H1 (cell line): ENCODE measurements around the gene PPA1. TPM values are rescaled to one million over a fixed set of nuclear protein-coding genes. Genes with fewer than 3 reads are reported as not detected.
A peak's percentile ranks its signal among the peaks of the same experiment; 100 is the strongest.

Experiments
- CTCF ChIA-PET: fragments of 300-600 bp; sonication (Branson Sonifier 250); formaldehyde crosslinking; loops from one replicate; lab custom pipeline; 2021; ENCODE audit not compliant: partially characterized antibody; lab: Charles Lee
- POLR2A ChIA-PET: fragments of 300-600 bp; sonication (Branson Sonifier 250); formaldehyde crosslinking; loops from one replicate; lab custom pipeline; 2021; ENCODE audit warnings: inconsistent platforms; ENCODE audit not compliant: partially characterized antibody; lab: Charles Lee
- DNase-seq, 2 experiments: peaks; one replicate each; pipeline versions ENCODE4 v3.0.0 to v3.0.0-alpha.2; 2010 to 2022; ENCODE audit warnings: low spot score in 2 of 2, low read depth in 1 of 2, mixed read lengths in 1 of 2
- FAIRE-seq: peaks from 2 replicates; lab custom pipeline; 2011; peaks lifted over from hg19 to GRCh38; lab: Jason Lieb, UNC
- H2AFZ ChIP-seq: 2 replicates; pipeline ENCODE4 v1.8.1; 2012; ENCODE audit warnings: low read length, inconsistent platforms
- H2AK5ac ChIP-seq: 2 replicates; pipeline ENCODE4 v1.6.1; 2013; ENCODE audit warnings: low read depth, low read length
- H2BK120ac ChIP-seq: replicated peaks from 2 replicates; pipeline ENCODE3; 2013; ENCODE audit warnings: low read depth, low read length, inconsistent platforms
- H2BK12ac ChIP-seq: 2 replicates; pipeline ENCODE4 v1.6.1; 2013; ENCODE audit warnings: low read depth, low read length
- H2BK15ac ChIP-seq: 2 replicates; pipeline ENCODE4 v1.6.1; 2013; ENCODE audit warnings: low read length
- H2BK20ac ChIP-seq: 2 replicates; pipeline ENCODE4 v1.6.1; 2013; ENCODE audit warnings: low read length
- H2BK5ac ChIP-seq: 2 replicates; pipeline ENCODE4 v1.6.1; 2013; ENCODE audit warnings: low read depth, low read length
- H3K14ac ChIP-seq: 2 replicates; pipeline ENCODE4 v1.6.1; 2013; ENCODE audit warnings: inconsistent platforms; ENCODE audit not compliant: insufficient read length
- H3K18ac ChIP-seq: 2 replicates; pipeline ENCODE4 v1.6.1; 2013; ENCODE audit warnings: low read length; ENCODE audit errors: extremely low read depth
- H3K23ac ChIP-seq: 2 replicates; pipeline ENCODE4 v1.6.1; 2013; ENCODE audit warnings: inconsistent platforms; ENCODE audit not compliant: insufficient read length
- H3K23me2 ChIP-seq: 2 replicates; pipeline ENCODE4 v1.6.1; 2013; ENCODE audit warnings: low read depth, low read length
- H3K27ac ChIP-seq: 2 replicates; pipeline ENCODE4 v1.6.1; 2011; ENCODE audit warnings: low read depth, low read length, inconsistent platforms
- H3K27me3 ChIP-seq, 4 experiments: replicated peaks in 1 of 4; 1 replicate in 1 of 4; 2 replicates in 3 of 4; pipeline versions ENCODE4 v1.6.1 to v1.8.1; 2011 to 2013; ENCODE audit warnings: low read length in 3 of 4, mild to moderate bottlenecking in 3 of 4, inconsistent platforms in 2 of 4, mixed read lengths in 2 of 4, moderate library complexity in 1 of 4; ENCODE audit not compliant: control insufficient read depth in 3 of 4, insufficient read depth in 3 of 4; ENCODE audit errors: extremely low read depth in 1 of 4
- H3K36me3 ChIP-seq, 4 experiments: 2 replicates each; pipeline versions ENCODE4 v1.6.1 to v1.8.1; 2011 to 2013; ENCODE audit warnings: mild to moderate bottlenecking in 4 of 4, low read length in 3 of 4, moderate library complexity in 2 of 4, control low read depth in 1 of 4, inconsistent platforms in 1 of 4; ENCODE audit not compliant: insufficient read depth in 4 of 4, control insufficient read depth in 2 of 4
- H3K4ac ChIP-seq: replicated peaks from 2 replicates; pipeline ENCODE3; 2013; ENCODE audit warnings: low read length, low read depth, mixed read lengths, inconsistent platforms; ENCODE audit not compliant: insufficient read length
- H3K4me1 ChIP-seq, 4 experiments: replicated peaks in 1 of 4; 1 replicate in 1 of 4; 2 replicates in 3 of 4; pipeline versions ENCODE4 v1.6.1 to v1.8.1; 2011 to 2013; ENCODE audit warnings: low read length in 3 of 4, inconsistent platforms in 2 of 4, mixed read lengths in 1 of 4; ENCODE audit not compliant: insufficient read depth in 4 of 4, control insufficient read depth in 3 of 4
- H3K4me2 ChIP-seq, 2 experiments: 2 replicates each; pipeline versions ENCODE4 v1.6.1 to v1.8.1; 2011 to 2013; ENCODE audit warnings: low read depth in 2 of 2, low read length in 2 of 2, control low read depth in 1 of 2, inconsistent platforms in 1 of 2, mild to moderate bottlenecking in 1 of 2; ENCODE audit not compliant: insufficient read depth in 1 of 2
- H3K4me3 ChIP-seq, 4 experiments: fragments of 200-600, 300-600 bp in 1 of 4; sonication (generic), shearing (Covaris generic), sonication (Bioruptor Twin) in 1 of 4; 2 replicates each; pipeline versions ENCODE4 v1.5.1 to v1.8.1; 2011 to 2016; ENCODE audit warnings: low read length in 4 of 4, low read depth in 3 of 4, control low read depth in 2 of 4, inconsistent platforms in 2 of 4, mild to moderate bottlenecking in 2 of 4, mixed read lengths in 1 of 4, moderate library complexity in 1 of 4; ENCODE audit not compliant: insufficient read depth in 2 of 4; ENCODE audit errors: extremely low read depth in 1 of 4
- H3K56ac ChIP-seq: replicated peaks from 2 replicates; pipeline ENCODE3; 2013; ENCODE audit warnings: low read depth, mild to moderate bottlenecking, mixed read lengths, low read length, inconsistent platforms; ENCODE audit not compliant: insufficient read length
- H3K79me1 ChIP-seq: 2 replicates; pipeline ENCODE4 v1.6.1; 2013; ENCODE audit warnings: low read depth, low read length, control low read depth
- H3K79me2 ChIP-seq, 2 experiments: 2 replicates each; pipeline versions ENCODE4 v1.6.1 to v1.8.1; 2012 to 2013; ENCODE audit warnings: low read length in 2 of 2, mild to moderate bottlenecking in 2 of 2, inconsistent platforms in 1 of 2; ENCODE audit not compliant: insufficient read depth in 2 of 2, control insufficient read depth in 1 of 2
- H3K9ac ChIP-seq, 4 experiments: replicated peaks in 1 of 4; 1 replicate in 1 of 4; 2 replicates in 3 of 4; pipeline versions ENCODE4 v1.6.1 to v1.8.1; 2011 to 2013; ENCODE audit warnings: low read depth in 3 of 4, low read length in 3 of 4, control low read depth in 2 of 4, mild to moderate bottlenecking in 2 of 4, moderate library complexity in 2 of 4, inconsistent platforms in 1 of 4; ENCODE audit errors: extremely low read depth in 1 of 4
- H3K9me3 ChIP-seq, 2 experiments: 2 replicates each; pipeline versions ENCODE4 v1.6.1 to v1.8.1; 2012 to 2013; ENCODE audit warnings: mild to moderate bottlenecking in 2 of 2, moderate library complexity in 2 of 2, control low read depth in 1 of 2, inconsistent platforms in 1 of 2, low read depth in 1 of 2, low read length in 1 of 2, mixed read lengths in 1 of 2; ENCODE audit not compliant: insufficient read depth in 2 of 2
- H4K20me1 ChIP-seq, 2 experiments: replicated peaks in 1 of 2; 2 replicates each; pipeline versions ENCODE3 to v1.8.1; 2011 to 2013; ENCODE audit warnings: inconsistent platforms in 2 of 2, low read length in 2 of 2, mild to moderate bottlenecking in 1 of 2; ENCODE audit not compliant: insufficient read depth in 2 of 2, control insufficient read depth in 1 of 2
- H4K5ac ChIP-seq: 2 replicates; pipeline ENCODE4 v1.6.1; 2013; ENCODE audit warnings: low read length, low read depth, mixed read lengths, inconsistent platforms; ENCODE audit not compliant: insufficient read length
- H4K8ac ChIP-seq: 2 replicates; pipeline ENCODE4 v1.8.0; 2013; ENCODE audit warnings: mild to moderate bottlenecking, moderate library complexity, low read length, inconsistent platforms; ENCODE audit not compliant: insufficient read depth; ENCODE audit errors: extremely low read depth
- H4K91ac ChIP-seq: replicated peaks from 2 replicates; pipeline ENCODE3; 2013; ENCODE audit warnings: low read length, mixed read lengths, inconsistent platforms; ENCODE audit not compliant: insufficient read length
- ASH2L ChIP-seq: fragments of 200-600, 300-600 bp; sonication (generic); IDR thresholded peaks from one replicate; pipeline ENCODE4 v1.7.1; 2017; ENCODE audit warnings: low read length
- BACH1 ChIP-seq: IDR thresholded peaks from 2 replicates; pipeline ENCODE4 v1.6.1; 2012; ENCODE audit warnings: low read length, improper control_type of control experiment
- CEBPB ChIP-seq: IDR thresholded peaks from 2 replicates; pipeline ENCODE4 v1.6.1; 2012; ENCODE audit warnings: low read depth, low read length
- EGR1 ChIP-seq: IDR thresholded peaks from 2 replicates; pipeline ENCODE4 v1.6.1; 2011; ENCODE audit warnings: low read depth, low read length, borderline replicate concordance
- EZH2 ChIP-seq: fragments of 200-600 bp; sonication (generic); IDR thresholded peaks from 2 replicates; pipeline ENCODE4 v1.7.1; 2012; ENCODE audit warnings: low read depth, mild to moderate bottlenecking, moderate library complexity, low read length, inconsistent platforms; ENCODE audit not compliant: severe bottlenecking
- KDM4A ChIP-seq: IDR thresholded peaks from one replicate; pipeline ENCODE4 v1.7.1; 2012; ENCODE audit warnings: low read depth, mild to moderate bottlenecking, moderate library complexity, low read length, inconsistent platforms; ENCODE audit not compliant: severe bottlenecking
- KDM5A ChIP-seq: fragments of 200-600 bp; IDR thresholded peaks from 2 replicates; pipeline ENCODE4 v1.7.1; 2012; ENCODE audit warnings: mild to moderate bottlenecking, low read length, inconsistent platforms, mixed read lengths
- NANOG ChIP-seq: IDR thresholded peaks from 2 replicates; pipeline ENCODE4 v1.6.1; 2011; ENCODE audit warnings: low read length, low read depth, mild to moderate bottlenecking, inconsistent platforms; ENCODE audit not compliant: insufficient read depth, poor library complexity, severe bottlenecking
- POLR2A ChIP-seq, 2 experiments: IDR thresholded peaks; 1 replicate in 1 of 2; 2 replicates in 1 of 2; pipeline ENCODE4 v1.6.1; 2011; ENCODE audit warnings: low read depth in 2 of 2, low read length in 2 of 2, mild to moderate bottlenecking in 2 of 2; ENCODE audit errors: control extremely low read depth in 1 of 2
- RAD21 ChIP-seq, 2 experiments: IDR thresholded peaks in 1 of 2; conservative IDR thresholded peaks in 1 of 2; 2 replicates each; pipeline ENCODE4 v1.6.1; 2011; ENCODE audit warnings: low read depth in 2 of 2, low read length in 2 of 2, improper control_type of control experiment in 1 of 2, inconsistent platforms in 1 of 2, mild to moderate bottlenecking in 1 of 2, moderate library complexity in 1 of 2
- SP1 ChIP-seq: IDR thresholded peaks from 2 replicates; pipeline ENCODE4 v1.6.1; 2011; ENCODE audit warnings: low read depth, low read length
- SP2 ChIP-seq: IDR thresholded peaks from 2 replicates; pipeline ENCODE4 v1.6.1; 2012; ENCODE audit warnings: mild to moderate bottlenecking, low read length, inconsistent platforms
- SRF ChIP-seq: IDR thresholded peaks from 2 replicates; pipeline ENCODE4 v1.6.1; 2011; ENCODE audit warnings: mild to moderate bottlenecking, low read depth, low read length, moderate library complexity
- TAF1 ChIP-seq: IDR thresholded peaks from 2 replicates; pipeline ENCODE4 v1.6.1; 2011; ENCODE audit warnings: mild to moderate bottlenecking, low read depth, low read length
- ZNF274 ChIP-seq: IDR thresholded peaks from 2 replicates; pipeline ENCODE4 v1.7.0; 2012; ENCODE audit warnings: low read length, borderline replicate concordance; ENCODE audit errors: extremely low read depth
- WGBS, 2 experiments: shearing (Covaris generic) in 1 of 2; methylation state at CpG; one replicate each; pipeline versions ENCODE4 v1.1.6 to v1.1.7; 2013 to 2015; ENCODE audit warnings: low lambda C conversion rate in 2 of 2, mixed read lengths in 2 of 2, inconsistent platforms in 1 of 2, low coverage in 1 of 2, missing lambda C conversion rate in 1 of 2; ENCODE audit not compliant: insufficient replicate concordance in 2 of 2, insufficient coverage in 1 of 2, insufficient read length in 1 of 2; ENCODE audit errors: extremely low coverage in 1 of 2, missing lambda C conversion rate in 1 of 2; 5-methylcytosine and 5-hydroxymethylcytosine counted together
- polyA plus RNA-seq, 7 experiments: library from polyadenylated mRNA; depleted of rRNA in 3 of 7; stranded (reverse) in 5 of 7; unstranded in 2 of 7; fragments of >200 nt in 5 of 7; fragments of 200-250 nt in 2 of 7; gene quantifications; 1 replicate in 5 of 7; 2 replicates in 1 of 7; 4 replicates in 1 of 7; pipeline versions ENCODE4 v1.2.1 to v1.2.3, GENCODE V29; 2011 to 2013; ENCODE audit warnings: missing spikeins in 2 of 7, mixed read lengths in 2 of 7
- total RNA-seq: library from RNA; stranded (reverse); fragmentation: NEBNext Ultra II Directional; extraction: Animal tissue kit (Norgen Biotek cat#: 25700); gene quantifications from 2 replicates; pipeline ENCODE4 v1.2.1, GENCODE V29; 2021

Gene PPA1
- total and polyA plus RNA-seq, 2 of the 8 experiments (the other 6 are each of a cell fraction or from before 2014, with no cell fraction given), result 77.0 to 191 TPM

DNA sequence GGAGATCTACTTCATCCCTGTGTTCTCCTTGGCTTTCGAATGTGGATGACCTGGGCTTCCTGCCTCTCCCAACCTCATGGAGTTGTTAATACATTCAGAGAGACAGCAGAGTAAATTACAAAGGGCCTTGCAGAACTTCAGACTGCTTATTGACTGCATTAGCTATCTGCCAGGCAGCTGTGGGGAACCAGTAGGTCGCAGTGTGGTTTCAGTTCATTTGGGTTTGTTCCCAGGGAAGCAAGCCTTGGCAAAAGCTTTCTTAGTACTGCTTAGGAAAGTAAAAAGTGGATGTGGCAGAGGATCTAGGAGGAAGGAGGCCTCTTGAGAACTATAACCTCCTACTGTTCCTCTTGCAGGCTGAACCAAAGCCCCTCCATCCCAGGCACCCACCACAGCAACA, 41.4 kb upstream of the PPA1 start:
- POLR2A ChIA-PET, result interaction anchor here (1.5 kb wide), 1 partner anchor 129 kb away, joined by 3 read pairs; no protein-coding TSS in a partner anchor
- FAIRE-seq, result no peak
- Histone ChIP-seq H3K79me2 (no peaks in the 10 kb centered on the region), H2BK15ac (0 out of 2 replicates have a peak overlapping the region, but pooled peaks have one; percentile 29), H4K91ac (no peak overlapping the region), H2BK12ac (no peak overlapping the region), H3K27me3 (no peaks in the 10 kb centered on the region), H4K8ac (no peak overlapping the region), H2BK20ac (no peak overlapping the region), H4K5ac (no peak overlapping the region), H3K27ac (no peak overlapping the region), H4K20me1 (no peaks in the 10 kb centered on the region), H3K4me3 (no peak overlapping the region), H3K9me3 (no peaks in the 10 kb centered on the region), H3K23ac (no peak overlapping the region), H3K4me2 (no peak overlapping the region), H3K36me3 (no peaks in the 10 kb centered on the region), H3K4me1 (0 out of 7 replicates have a peak, but pooled peaks cover 0 to 5% (median 0%) of the 10 kb centered on the region in 4 experiments), H3K18ac (no peak overlapping the region), H2AK5ac (0 out of 2 replicates have a peak overlapping the region, but pooled peaks have one; percentile 24), H3K23me2 (no peaks in the 10 kb centered on the region), H3K9ac (no peak overlapping the region), H3K56ac (no peak overlapping the region), H3K4ac (no peak overlapping the region), H3K79me1 (no peaks in the 10 kb centered on the region), H2AFZ (no peak overlapping the region), H2BK5ac (no peak overlapping the region), H3K14ac (no peak overlapping the region), H2BK120ac (no peak overlapping the region)
- 76% methylated on average over 2 of the region's 2 CpGs; no CpG with 5 or more reads in 1 of the 2 experiments for WGBS, 2 experiments
- no peak for DNase-seq
- CTCF ChIA-PET, result interaction anchor here (0.6 to 17.4 kb wide), 8 partner anchors 10 to 113 kb away, joined by 3 to 329 read pairs (median 4); partner anchors contain the start of gene NPFFR1
- TF ChIP-seq POLR2A (IDR thresholded peaks at IDR 0.05; ENCODE audit: control extremely low read depth in 1 of 2, low read depth in 2 of 2, low read length in 2 of 2), result no peak
- no peak for TF ChIP-seq ASH2L
- TF ChIP-seq TAF1, result no peak
- TF ChIP-seq NANOG, result no peak
- TF ChIP-seq EGR1, result no peak
- no peak for TF ChIP-seq SP2
- TF ChIP-seq EZH2, result no peak
- TF ChIP-seq KDM5A, result no peak
- no peak for TF ChIP-seq BACH1
- no peak for TF ChIP-seq KDM4A
- no peak for TF ChIP-seq RAD21 (IDR thresholded peaks at IDR 0.05 in 1 of 2, conservative IDR thresholded peaks at IDR 0.05 in 1 of 2; ENCODE audit: low read depth in 2 of 2, low read length in 2 of 2)
- no peak for TF ChIP-seq ZNF274
- TF ChIP-seq CEBPB, result no peak
- no peak for TF ChIP-seq SRF
- TF ChIP-seq SP1, result no peak
